NCI-H748 treated with DMSO at 0.1 percent for 48 hours (cell line): Measurements from ENCODE around the gene SLC16A11.
"Not testable (repeated sequence)": the region's sequence is repeated elsewhere in the genome, so short reads cannot be mapped to it uniquely, and the experiment has no call there.

Source experiments
- DNase-seq: peaks from one replicate; lab custom pipeline; 2025; lab: John Stamatoyannopoulos, UW

Gene SLC16A11

GRCh38 chr17:7058831-7059447, 15.0 kb upstream of the SLC16A11 start:
- no peak for DNase-seq

DNA sequence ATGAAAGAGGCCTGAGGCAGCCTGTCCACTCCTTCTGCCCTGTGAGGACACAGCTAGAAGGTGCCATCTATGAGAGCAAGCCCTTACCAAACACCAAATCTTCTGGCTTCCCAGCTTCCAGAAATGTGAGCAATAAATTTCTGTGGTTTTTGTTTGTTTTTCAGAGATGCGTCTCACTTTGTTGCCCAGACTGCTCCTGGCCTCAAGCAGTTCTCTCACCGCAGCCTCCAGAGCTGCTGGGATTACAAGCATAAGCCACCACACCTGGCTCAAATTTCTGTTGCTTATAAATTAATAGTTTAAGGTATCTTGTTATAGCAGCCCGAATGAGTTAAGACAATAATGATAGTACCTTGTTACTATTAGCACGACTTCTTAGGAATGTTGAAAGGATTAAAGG, 12.5 kb upstream of the SLC16A11 start:
- no peak for DNase-seq

DNA sequence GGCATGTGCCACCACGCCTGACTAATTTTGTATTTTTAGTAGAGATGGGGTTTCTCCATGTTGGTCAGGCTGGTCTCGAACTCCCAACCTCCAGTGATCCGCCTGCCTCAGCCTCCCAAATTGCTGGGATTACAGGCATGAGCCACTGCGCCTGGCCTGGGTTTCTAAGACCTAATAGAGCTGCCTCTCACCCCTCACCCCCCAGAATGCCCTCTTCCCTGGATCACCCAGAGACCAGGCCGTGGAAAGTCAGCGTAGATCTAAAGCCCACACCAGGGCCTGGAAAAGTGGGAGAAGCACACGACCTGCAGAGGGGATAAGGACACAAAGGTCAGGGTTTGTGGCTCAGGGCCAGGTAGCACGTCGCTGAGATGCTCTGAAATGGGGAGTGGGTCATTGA, 6.7 kb upstream of the SLC16A11 start:
- DNase-seq, result not testable (repeated sequence)

- DNase-seq, result no peak
Observed at GRCh38 chr17:7048968-7049367, 5.1 kb upstream of the SLC16A11 start.

DNA sequence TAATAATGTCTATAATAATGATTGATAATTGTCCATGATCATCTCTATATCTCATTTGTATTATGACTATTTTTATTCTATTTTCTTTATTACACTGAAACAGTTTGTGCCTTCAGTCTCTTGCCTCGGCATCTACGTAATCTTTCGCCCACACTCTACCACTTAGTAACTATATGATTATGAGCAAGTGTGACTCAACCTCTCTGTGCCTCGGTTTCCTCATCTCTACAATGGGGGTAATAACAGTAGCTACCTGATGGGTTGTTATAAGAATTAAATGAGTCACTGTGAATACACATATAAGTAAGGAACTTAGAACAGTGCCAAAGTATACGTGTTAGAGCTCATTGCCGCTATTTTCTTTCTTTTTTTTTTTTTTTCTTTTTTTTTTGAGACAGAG, 3.7 kb upstream of the SLC16A11 start:
- DNase-seq, result no peak

DNA sequence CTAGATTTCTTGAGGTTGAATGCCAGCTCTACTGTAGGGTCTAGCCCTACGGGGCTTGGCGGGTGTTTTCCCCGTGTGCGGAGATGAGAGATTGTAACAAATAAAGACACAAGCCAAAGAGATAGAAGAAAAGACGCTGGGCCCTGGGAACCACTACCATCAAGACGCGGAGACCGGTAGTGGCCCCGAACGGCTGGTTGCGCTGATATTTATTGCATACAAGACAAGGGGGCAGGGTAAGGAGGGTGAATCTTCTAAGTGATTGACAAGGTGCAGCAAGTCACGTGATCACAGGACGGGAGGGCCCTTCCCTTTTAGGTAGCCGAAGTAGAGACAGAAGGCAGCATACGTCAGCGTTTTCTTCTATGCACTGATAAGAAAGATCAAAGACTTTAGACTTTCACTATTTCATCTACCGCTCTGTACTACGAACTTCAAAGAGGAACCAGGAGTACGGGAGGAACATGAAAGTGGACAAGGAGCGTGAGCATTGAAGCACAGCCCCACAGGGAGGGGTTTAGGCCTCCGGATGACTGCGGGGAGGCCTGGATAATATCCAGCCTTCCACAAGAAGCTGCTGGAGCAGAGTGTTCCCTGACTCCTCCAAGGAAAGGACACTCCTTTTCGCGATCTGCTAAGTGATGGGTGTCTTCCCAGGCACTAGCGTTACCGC, 3.0 kb upstream of the SLC16A11 start:
- DNase-seq, result not testable (repeated sequence)

DNA sequence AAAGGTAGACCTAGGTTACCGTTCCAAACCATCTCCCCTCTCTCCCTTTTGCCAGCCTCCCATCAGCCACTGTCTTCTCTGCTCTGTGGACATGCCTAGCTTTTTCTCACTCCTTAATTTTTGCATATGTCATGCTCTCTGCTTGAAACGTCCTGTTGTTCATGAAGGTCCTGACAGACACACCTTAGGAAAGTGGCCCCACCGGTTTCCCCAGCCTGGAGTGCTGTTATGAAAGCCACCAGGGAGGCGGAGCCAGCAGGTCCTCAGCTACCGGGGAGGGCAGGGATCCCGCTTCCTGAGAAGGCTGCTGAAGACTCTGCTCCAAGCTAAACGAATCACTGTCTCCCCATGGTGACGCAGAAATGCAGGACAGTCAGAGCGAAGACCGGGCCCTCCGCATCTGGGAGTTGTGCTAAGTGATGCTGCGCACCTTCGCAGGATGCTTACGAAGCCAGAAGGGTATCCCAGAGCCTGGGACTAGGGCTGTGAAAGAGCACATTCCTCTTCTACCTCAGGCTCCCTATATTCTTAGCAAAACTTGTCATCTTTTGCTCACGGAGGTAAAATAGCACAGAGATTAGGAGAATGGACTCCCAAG, 2.3 kb upstream of the SLC16A11 start:
- DNase-seq, result peak; percentile 85

GRCh38 chr17:7045492-7046126, 1.7 kb upstream of the SLC16A11 start:
- peak; percentile 85 for DNase-seq

- DNase-seq, result no peak
Observed at GRCh38 chr17:7043182-7043496, 753 bp downstream of the SLC16A11 start.

GRCh38 chr17:7042501-7043181, 1.3 kb downstream of the SLC16A11 start:
- DNase-seq, result no peak

DNA sequence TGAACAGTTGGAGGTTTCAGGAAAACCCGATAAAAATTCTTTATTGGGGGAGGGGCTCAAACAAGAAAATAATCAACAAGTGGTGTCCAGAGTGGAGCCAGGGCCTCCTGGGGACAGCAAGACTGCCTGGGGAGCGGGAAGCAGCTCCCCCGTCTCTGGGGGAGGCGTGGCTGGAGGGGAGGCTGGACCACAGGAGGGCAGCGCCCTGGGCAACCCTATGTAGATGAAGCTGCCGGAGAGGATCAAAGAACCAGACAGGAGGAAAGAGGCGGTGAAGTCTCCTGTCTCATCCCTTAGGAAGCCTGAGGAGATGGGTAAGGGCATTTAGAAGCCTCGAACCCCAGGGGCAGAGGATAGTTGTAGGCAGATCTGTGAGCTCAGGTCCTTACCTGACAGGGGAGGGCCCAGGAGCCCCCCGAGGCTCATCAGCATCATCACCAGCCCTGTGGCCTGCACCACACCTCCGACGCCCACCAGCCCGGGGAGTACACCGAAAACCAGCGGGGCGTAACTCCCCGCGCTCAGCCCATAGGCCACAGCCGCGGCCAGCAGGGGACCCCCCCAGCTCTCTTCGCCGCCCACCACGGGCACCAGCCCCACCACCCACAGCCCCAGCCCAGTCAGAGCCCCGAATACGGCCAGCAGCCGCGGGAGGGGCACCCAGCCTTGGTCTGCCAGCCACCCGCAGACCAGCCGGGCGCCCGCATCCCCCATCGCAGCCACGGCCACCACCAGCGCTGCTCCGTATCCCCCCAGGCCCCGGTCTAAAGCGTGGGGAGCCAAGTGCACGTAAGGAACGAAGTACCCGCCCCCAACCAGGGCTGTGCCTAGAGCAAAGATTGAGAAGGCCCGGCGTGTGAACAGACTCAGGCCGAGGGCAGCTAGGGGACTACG, 2.0 kb downstream of the SLC16A11 start:
- DNase-seq, result no peak

DNA sequence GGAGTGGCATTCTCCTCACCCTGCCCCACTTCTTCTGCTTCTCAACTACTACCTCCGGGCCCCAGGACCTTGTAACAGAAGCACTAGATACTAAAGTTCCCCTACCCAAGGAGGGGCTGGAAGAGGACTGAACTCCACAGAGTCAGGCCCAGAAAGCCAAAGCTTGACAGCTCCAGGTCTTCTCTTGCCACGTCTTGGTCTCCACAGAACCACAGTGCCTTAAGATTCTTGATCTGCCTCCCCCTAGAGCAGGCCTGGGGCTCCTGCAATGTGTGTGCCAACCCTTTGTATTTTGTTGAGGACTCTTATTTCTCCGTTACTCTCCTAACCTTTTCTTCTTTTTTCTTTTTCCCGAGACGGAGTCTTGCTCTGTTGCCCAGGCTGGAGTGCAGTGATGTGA, 4.1 kb downstream of the SLC16A11 start:
- no peak for DNase-seq

DNA sequence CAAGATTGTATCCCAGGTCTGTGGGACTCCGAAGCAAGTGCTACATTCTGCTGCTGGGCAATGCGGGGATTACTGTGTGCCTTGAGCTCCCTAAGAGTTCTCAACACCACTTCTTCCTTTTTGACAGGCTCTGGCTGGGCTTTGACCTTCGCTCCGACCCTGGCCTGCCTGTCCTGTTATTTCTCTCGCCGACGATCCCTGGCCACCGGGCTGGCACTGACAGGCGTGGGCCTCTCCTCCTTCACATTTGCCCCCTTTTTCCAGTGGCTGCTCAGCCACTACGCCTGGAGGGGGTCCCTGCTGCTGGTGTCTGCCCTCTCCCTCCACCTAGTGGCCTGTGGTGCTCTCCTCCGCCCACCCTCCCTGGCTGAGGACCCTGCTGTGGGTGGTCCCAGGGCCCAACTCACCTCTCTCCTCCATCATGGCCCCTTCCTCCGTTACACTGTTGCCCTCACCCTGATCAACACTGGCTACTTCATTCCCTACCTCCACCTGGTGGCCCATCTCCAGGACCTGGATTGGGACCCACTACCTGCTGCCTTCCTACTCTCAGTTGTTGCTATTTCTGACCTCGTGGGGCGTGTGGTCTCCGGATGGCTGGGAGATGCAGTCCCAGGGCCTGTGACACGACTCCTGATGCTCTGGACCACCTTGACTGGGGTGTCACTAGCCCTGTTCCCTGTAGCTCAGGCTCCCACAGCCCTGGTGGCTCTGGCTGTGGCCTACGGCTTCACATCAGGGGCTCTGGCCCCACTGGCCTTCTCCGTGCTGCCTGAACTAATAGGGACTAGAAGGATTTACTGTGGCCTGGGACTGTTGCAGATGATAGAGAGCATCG, 5.6 kb downstream of the SLC16A11 start:
- no peak for DNase-seq

DNA sequence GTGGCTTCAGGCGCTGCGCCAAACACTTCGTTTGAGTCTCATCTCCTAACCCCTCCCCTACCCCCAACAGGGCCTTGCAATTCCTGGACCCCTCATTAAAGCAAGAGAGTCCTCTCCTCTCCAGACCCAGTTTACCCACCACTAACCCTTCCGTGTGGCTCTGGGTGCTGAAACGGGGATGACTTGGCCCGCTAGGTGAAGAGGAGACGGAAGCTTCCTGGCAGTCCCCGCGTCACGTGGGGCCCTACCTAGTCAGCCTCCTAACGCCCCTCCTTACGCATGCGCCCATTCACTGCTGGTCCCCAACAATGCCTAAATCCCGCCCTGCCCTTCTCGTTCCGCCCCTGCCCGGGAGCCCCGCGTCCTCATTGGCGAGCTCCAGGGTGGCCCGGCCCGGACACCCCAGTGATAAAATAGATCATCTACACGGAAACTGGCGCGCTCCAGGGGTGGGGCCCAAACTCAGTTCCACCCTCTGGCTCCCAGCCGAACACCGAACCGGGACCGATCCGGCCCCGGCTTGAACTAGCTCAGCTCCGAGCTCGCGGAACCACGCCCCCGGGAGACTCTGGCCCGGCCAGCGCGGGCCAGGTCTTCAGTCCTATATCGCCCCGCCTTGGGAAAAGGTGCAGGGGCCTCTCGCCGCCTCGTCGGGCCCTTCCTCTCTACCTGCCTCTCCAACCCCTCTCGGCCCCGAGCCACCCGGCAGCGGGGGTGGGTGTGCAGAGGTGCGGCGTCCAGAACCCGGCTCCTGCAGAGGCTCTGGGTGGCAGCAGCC, 8.1 kb downstream of the SLC16A11 start, which contains the start of gene SLC16A13:
TSS of gene SLC16A13 (plus strand) at position 425 of the 778 bp plus-strand sequence. CDS start 368 bp downstream, outside the sequence.
- peak; percentile 96 for DNase-seq

DNA sequence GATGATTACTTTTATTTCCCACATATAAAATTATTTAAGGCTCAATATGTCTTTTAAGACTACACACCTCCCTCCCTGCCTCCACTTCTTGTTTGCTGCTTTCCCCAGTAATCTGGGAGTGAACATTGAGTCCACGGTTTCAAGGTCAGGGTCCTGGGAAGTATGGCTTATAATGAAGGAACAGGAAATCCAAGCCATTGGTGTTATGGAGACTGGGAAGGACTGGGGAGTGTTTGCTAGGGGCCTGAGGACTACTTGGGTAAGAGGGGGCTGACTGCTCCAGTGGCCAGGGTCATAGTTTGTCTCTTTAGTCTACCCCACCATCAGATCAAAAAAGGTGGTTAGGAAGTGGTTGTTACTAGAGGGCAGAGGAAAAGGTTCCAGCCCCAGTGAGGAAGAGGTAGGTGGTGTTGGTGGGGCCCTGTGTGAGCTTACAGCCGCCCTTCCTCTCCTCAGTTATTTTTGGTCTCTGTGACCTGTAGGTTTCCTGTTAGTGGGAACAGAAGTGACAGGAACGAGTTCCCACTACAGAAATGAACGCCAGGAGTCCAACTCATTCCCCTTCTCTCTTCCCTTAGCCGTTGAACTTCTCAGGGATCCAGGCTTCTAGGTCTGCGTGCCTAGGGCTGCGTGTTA, 8.8 kb downstream of the SLC16A11 start:
- DNase-seq, result no peak

- no peak for DNase-seq
Observed at GRCh38 chr17:7029659-7030058, 14.2 kb downstream of the SLC16A11 start.

DNA sequence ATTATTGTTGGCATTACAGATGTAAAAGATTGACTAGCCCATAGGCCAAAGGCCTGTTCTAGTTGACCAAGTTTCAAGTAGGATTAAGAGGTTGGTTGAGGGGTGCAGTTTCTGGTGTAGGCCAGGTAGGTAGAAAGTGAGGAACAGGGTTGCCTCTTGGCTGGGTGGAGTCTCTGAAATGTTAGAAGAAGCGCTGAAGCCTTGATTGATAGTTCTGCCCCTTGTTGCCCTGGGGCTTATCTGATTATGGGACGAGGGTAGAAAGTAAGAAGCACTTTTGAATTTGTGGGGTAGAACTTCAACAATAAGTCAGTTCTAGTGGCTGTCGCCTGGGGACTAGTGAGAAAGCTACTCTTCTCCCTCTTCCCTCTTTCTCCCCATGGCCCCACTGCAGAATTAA, 14.8 kb downstream of the SLC16A11 start:
- DNase-seq, result no peak

GRCh38 chr17:7027335-7027734, 16.6 kb downstream of the SLC16A11 start:
- no peak for DNase-seq

DNA sequence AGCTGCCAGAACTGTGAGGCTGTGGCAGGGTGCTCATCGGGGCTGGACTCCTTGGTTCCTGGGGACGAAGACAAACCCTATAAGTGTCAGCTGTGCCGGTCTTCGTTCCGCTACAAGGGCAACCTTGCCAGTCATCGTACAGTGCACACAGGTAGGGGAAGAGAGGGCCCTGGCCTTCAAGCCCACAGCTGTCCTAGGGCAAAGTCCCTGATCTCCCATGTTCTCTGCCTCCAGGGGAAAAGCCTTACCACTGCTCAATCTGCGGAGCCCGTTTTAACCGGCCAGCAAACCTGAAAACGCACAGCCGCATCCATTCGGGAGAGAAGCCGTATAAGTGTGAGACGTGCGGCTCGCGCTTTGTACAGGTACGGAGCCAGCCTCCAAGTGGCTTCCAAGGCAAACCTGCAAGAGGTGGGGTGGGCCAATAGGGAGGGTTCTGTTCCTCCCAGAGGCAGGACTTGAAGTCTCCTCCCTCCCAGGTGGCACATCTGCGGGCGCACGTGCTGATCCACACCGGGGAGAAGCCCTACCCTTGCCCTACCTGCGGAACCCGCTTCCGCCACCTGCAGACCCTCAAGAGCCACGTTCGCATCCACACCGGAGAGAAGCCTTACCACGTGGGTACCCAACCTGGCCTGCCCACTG, 17.3 kb downstream of the SLC16A11 start:
- no peak for DNase-seq
